Spleen (tissue), 7 donors: Measurements from ENCODE around the gene LRP1.

Experiments
- CTCF ChIP-seq, 11 experiments: fragments of 200-600 bp in 7 of 11; fragments of 450-650 bp in 4 of 11; sonication (generic) in 4 of 11; IDR thresholded peaks in 8 of 11; conservative IDR thresholded peaks in 3 of 11; 1 replicate in 7 of 11; 2 replicates in 4 of 11; pipeline versions ENCODE4 v1.4.0 to v1.8.0; 2016 to 2021; ENCODE audit warnings: antibody characterized with exemption in 11 of 11, inconsistent platforms in 4 of 11, mild to moderate bottlenecking in 1 of 11
- POLR2A ChIP-seq, 3 donors: fragments of 450-650 bp; IDR thresholded peaks; one replicate each; pipeline ENCODE4 v1.5.1; 2017; ENCODE audit warnings: antibody characterized with exemption in 3 of 3, mild to moderate bottlenecking in 1 of 3
- POLR2AphosphoS5 ChIP-seq, 3 donors: sonication (generic); formaldehyde crosslinking; IDR thresholded peaks; one replicate each; pipeline ENCODE4 v1.5.1; 2017; ENCODE audit warnings: antibody characterized with exemption in 3 of 3
- donor health status: DM: no; HTN: no; CAD: no; lungs with moderate emphysema.
- donor health status: DM: no; HTN: no; CAD: no.
- donor health status: DM: no; HTN: no; CAD: no.

- no peak for TF ChIP-seq CTCF (IDR thresholded peaks at IDR 0.05 in 8 of 11, conservative IDR thresholded peaks at IDR 0.05 in 3 of 11)
- TF ChIP-seq POLR2A (IDR thresholded peaks at IDR 0.05): no peak
- no peak for TF ChIP-seq POLR2AphosphoS5 (IDR thresholded peaks at IDR 0.05)
These were observed 127.6 kb downstream of the LRP1 start for GRCh38 chr12:57255916-57256315.
